ENCODE results near the gene HAGHL. TPM values are rescaled to one million over a fixed set of nuclear protein-coding genes. Genes with fewer than 3 reads are reported as not detected.

The HAGHL gene
- total RNA-seq, 4 donors from 2014 or later = 3.2 to 7.1 (median 4.8) TPM

DNA sequence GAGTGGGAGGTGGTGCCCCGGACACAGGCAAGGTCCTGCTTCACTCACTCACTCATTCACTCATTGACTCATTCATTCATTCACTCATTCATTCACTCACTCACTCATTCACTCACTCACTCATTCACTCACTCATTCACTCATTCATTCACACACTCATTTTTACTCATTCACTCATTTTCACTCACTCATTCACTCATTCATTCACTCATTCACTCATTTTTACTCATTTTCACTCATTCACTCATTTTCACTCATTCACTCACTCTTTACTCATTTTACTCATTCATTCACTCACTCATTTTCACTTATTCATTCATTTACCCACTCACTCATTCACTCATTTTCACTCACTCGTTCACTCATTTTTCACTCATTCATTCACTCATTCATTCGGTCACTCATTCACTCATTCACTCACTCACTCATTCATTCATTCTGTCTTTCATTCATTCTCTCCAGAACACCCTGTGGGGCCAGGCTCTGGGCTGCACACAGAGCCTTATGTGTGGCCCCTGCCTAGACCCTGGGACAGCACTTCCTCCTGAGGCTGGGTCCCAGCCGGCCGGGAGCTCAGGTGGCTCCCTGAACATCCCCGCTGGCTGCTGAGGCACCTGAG, 52.1 kb downstream of the HAGHL start:
- 82% methylated on average over 5 of the region's 6 CpGs for WGBS
- Histone ChIP-seq H3K4me1 (peaks cover 21% of the 10 kb centered on the region), H3K27me3 (peaks cover 77% of the 10 kb centered on the region), H3K9me3 (no peaks in the 10 kb centered on the region), H3K27ac (no peak overlapping the region), H3K4me3 (no peak overlapping the region), H3K36me3 (no peaks in the 10 kb centered on the region)
- TF ChIP-seq POLR2A (IDR thresholded peaks at IDR 0.05) (no peak), POLR2AphosphoS5 (IDR thresholded peaks at IDR 0.05) (no peak), EP300 (IDR thresholded peaks at IDR 0.05) (no peak)
- TF ChIP-seq, protein P1, sequence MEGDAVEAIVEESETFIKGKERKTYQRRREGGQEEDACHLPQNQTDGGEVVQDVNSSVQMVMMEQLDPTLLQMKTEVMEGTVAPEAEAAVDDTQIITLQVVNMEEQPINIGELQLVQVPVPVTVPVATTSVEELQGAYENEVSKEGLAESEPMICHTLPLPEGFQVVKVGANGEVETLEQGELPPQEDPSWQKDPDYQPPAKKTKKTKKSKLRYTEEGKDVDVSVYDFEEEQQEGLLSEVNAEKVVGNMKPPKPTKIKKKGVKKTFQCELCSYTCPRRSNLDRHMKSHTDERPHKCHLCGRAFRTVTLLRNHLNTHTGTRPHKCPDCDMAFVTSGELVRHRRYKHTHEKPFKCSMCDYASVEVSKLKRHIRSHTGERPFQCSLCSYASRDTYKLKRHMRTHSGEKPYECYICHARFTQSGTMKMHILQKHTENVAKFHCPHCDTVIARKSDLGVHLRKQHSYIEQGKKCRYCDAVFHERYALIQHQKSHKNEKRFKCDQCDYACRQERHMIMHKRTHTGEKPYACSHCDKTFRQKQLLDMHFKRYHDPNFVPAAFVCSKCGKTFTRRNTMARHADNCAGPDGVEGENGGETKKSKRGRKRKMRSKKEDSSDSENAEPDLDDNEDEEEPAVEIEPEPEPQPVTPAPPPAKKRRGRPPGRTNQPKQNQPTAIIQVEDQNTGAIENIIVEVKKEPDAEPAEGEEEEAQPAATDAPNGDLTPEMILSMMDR (IDR thresholded peaks at IDR 0.05) = no peak
- no peak for DNase-seq (ENCODE audit: low spot score in 2 of 2)

Other genes with a start within 250 kb of the HAGHL start
- 10 to 100 TPM; 59.9 to 86.4 (median 75.2) TPM for gene CAPN15, start 199.4 kb upstream of the HAGHL start, total RNA-seq
- gene PRR35, start 166.7 kb upstream of the HAGHL start, total RNA-seq = not detected
- gene NHLRC4, start 160.1 kb upstream of the HAGHL start, total RNA-seq = under 1 TPM; 0.29 to 0.79 (median 0.35) TPM
- gene PIGQ, start 157.1 kb upstream of the HAGHL start, total RNA-seq = 10 to 100 TPM; 36.9 to 54.6 (median 44.1) TPM
- gene RAB40C, start 137.0 kb upstream of the HAGHL start, total RNA-seq = 100 to 1,000 TPM in 3 of 4 donors, 10 to 100 TPM in 1; 77.8 to 116 (median 110) TPM
- gene WFIKKN1, start 96.1 kb upstream of the HAGHL start, total RNA-seq = 10 to 100 TPM in 1 of 4 donors, 1 to 10 TPM in 3; 1.2 to 12.6 (median 4.6) TPM
- 100 to 1,000 TPM in 1 of 4 donors, 10 to 100 TPM in 3; 72.2 to 138 (median 84.7) TPM for gene METTL26, start 90.8 kb upstream of the HAGHL start, total RNA-seq
- 10 to 100 TPM; 10.3 to 29.8 (median 24.2) TPM for gene MCRIP2, start 85.3 kb upstream of the HAGHL start, total RNA-seq
- gene WDR90, start 77.7 kb upstream of the HAGHL start, total RNA-seq = 10 to 100 TPM; 18.3 to 63.0 (median 32.2) TPM
- 100 to 1,000 TPM in 2 of 4 donors, 10 to 100 TPM in 2; 66.9 to 156 (median 96.8) TPM for gene RHOT2, start 59.0 kb upstream of the HAGHL start, total RNA-seq
- gene RHBDL1, start 51.4 kb upstream of the HAGHL start, total RNA-seq = 1 to 10 TPM; 1.2 to 8.9 (median 3.9) TPM
- 100 to 1,000 TPM; 116 to 143 (median 125) TPM for gene STUB1, start 46.7 kb upstream of the HAGHL start, total RNA-seq
- gene JMJD8, start 42.8 kb upstream of the HAGHL start, total RNA-seq = 10 to 100 TPM; 47.0 to 87.4 (median 60.5) TPM
- 10 to 100 TPM; 12.3 to 18.7 (median 15.1) TPM for gene WDR24, start 36.7 kb upstream of the HAGHL start, total RNA-seq
- 10 to 100 TPM; 13.7 to 23.1 (median 17.9) TPM for gene FBXL16, start 21.3 kb upstream of the HAGHL start, total RNA-seq
- 10 to 100 TPM; 10.0 to 30.9 (median 15.8) TPM for gene METRN, start 12.0 kb upstream of the HAGHL start, total RNA-seq
- gene ANTKMT, start 6.0 kb upstream of the HAGHL start, total RNA-seq = 10 to 100 TPM; 13.0 to 29.4 (median 23.8) TPM
- gene CCDC78, start 663 bp upstream of the HAGHL start, total RNA-seq = 1 to 10 TPM in 1 of 4 donors, under 1 TPM in 2, not detected in 1; 0.64 to 2.4 (median 0.83) TPM
- 100 to 1,000 TPM in 1 of 4 donors, 10 to 100 TPM in 3; 35.2 to 110 (median 52.0) TPM for gene CIAO3, start 13.9 kb downstream of the HAGHL start, total RNA-seq
- 1 to 10 TPM in 1 of 4 donors, under 1 TPM in 2, not detected in 1; 0.31 to 7.3 (median 0.49) TPM for gene MSLN, start 33.6 kb downstream of the HAGHL start, total RNA-seq
- gene RPUSD1, start 61.3 kb downstream of the HAGHL start, total RNA-seq = 10 to 100 TPM; 13.6 to 27.1 (median 21.8) TPM
- gene CHTF18, start 61.5 kb downstream of the HAGHL start, total RNA-seq = 10 to 100 TPM; 12.6 to 22.3 (median 17.3) TPM
- not detected for gene GNG13, start 73.6 kb downstream of the HAGHL start, total RNA-seq
- 100 to 1,000 TPM in 1 of 4 donors, 10 to 100 TPM in 3; 32.1 to 117 (median 38.0) TPM for gene LMF1, start 243.9 kb downstream of the HAGHL start, total RNA-seq